ENCODE data around the gene CYP2C19.
"Not testable (repeated sequence)": the region's sequence is repeated elsewhere in the genome, so short reads cannot be mapped to it uniquely, and the experiment has no call there.

The CYP2C19 gene

GRCh38 chr10:94889123-94889522, 126.6 kb downstream of the CYP2C19 start:
- DNase-seq, result no peak

- DNase-seq, result no peak
Observed at GRCh38 chr10:94890264-94891022, 128.0 kb downstream of the CYP2C19 start.

GRCh38 chr10:94898414-94898813, 135.9 kb downstream of the CYP2C19 start:
- not testable (repeated sequence) for DNase-seq

- DNase-seq, result no peak
Observed at GRCh38 chr10:94902080-94902479, 139.6 kb downstream of the CYP2C19 start.

- no peak for DNase-seq
Observed at GRCh38 chr10:94902570-94902969, 140.1 kb downstream of the CYP2C19 start.

All from CD4-positive, alpha-beta T cell treated with Interleukin-15 for 1 hour (primary cell).